Fibroblast of the aortic adventitia (primary cell): ENCODE results near the gene STRA8. TPM values are rescaled to one million over a fixed set of nuclear protein-coding genes. Genes with fewer than 3 reads are reported as not detected.

ENCODE experiments used
- DNase-seq: peaks from one replicate; pipeline ENCODE4 v3.0.0-alpha.2; 2010; ENCODE audit warnings: low read depth
- H3K4me3 ChIP-seq: 2 replicates; pipeline ENCODE4 v1.5.1; 2011; ENCODE audit warnings: low read depth, mild to moderate bottlenecking, control low read depth, low read length, moderate library complexity
- CTCF ChIP-seq: IDR thresholded peaks from 2 replicates; pipeline ENCODE4 v1.5.1; 2011; ENCODE audit warnings: mild to moderate bottlenecking, low read length, control low read depth, inconsistent platforms; ENCODE audit not compliant: insufficient read depth
- total RNA-seq: library from RNA; depleted of rRNA; stranded (reverse); fragments of >200 nt; gene quantifications from 2 replicates; pipeline ENCODE4 v1.2.3, GENCODE V29; 2012; ENCODE audit warnings: low replicate concordance

STRA8 gene
- total RNA-seq, 1 donor = not detected

- H3K4me3 ChIP-seq = no peak overlapping the region
- DNase-seq = no peak
- TF ChIP-seq CTCF = no peak
Observed at GRCh38 chr7:135208102-135208793, 25.4 kb upstream of the STRA8 start.

- H3K4me3 ChIP-seq = no peak overlapping the region
- no peak for DNase-seq
- no peak for TF ChIP-seq CTCF
Observed at GRCh38 chr7:135209225-135209834, 24.3 kb upstream of the STRA8 start.

GRCh38 chr7:135210888-135211178, 22.8 kb upstream of the STRA8 start:
- TF ChIP-seq CTCF = no peak
- H3K4me3 ChIP-seq = peak overlapping the region; percentile 81
- peak; percentile 42 for DNase-seq

- peak; percentile 85 for DNase-seq
- H3K4me3 ChIP-seq = peak within 1 kb of the TSS; percentile 84
- TF ChIP-seq CTCF = no peak
Observed at GRCh38 chr7:135211179-135211945, 22.3 kb upstream of the STRA8 start, which contains the start of gene WDR91. WDR91 (minus strand) TSS chr7:135211526; CDS start chr7:135211502, 24 bp downstream.

- peak; percentile 82 for DNase-seq
- H3K4me3 ChIP-seq = peak overlapping the region; percentile 84
Observed at GRCh38 chr7:135211946-135212685, 21.5 kb upstream of the STRA8 start.

GRCh38 chr7:135213831-135214230, 19.8 kb upstream of the STRA8 start:
- TF ChIP-seq CTCF = no peak
- no peak overlapping the region for H3K4me3 ChIP-seq
- DNase-seq = no peak

GRCh38 chr7:135215180-135215579, 18.5 kb upstream of the STRA8 start:
- H3K4me3 ChIP-seq = no peak overlapping the region
- TF ChIP-seq CTCF = no peak
- DNase-seq = no peak
